Left ventricle myocardium inferior (tissue), 1 donor: ENCODE measurements around the gene ZNF782. TPM values are rescaled to one million over a fixed set of nuclear protein-coding genes. Genes with fewer than 3 reads are reported as not detected.

Source experiments
- DNase-seq: peaks from one replicate; pipeline ENCODE4 v3.0.0-alpha.2; 2020
- H3K27ac ChIP-seq: fragments of 200-600 bp; replicated peaks from 2 replicates; pipeline ENCODE4 v1.8.0; 2021
- H3K27me3 ChIP-seq: fragments of 200-600 bp; 2 replicates; pipeline ENCODE4 v1.8.0; 2021; ENCODE audit warnings: low read depth
- H3K36me3 ChIP-seq: fragments of 200-600 bp; 2 replicates; pipeline ENCODE4 v1.8.0; 2021
- H3K4me1 ChIP-seq: fragments of 200-600 bp; 2 replicates; pipeline ENCODE4 v1.8.0; 2021
- H3K4me3 ChIP-seq: fragments of 200-600 bp; 2 replicates; pipeline ENCODE4 v1.8.0; 2021; ENCODE audit warnings: mild to moderate bottlenecking, moderate library complexity
- H3K9me3 ChIP-seq: fragments of 200-600 bp; replicated peaks from 2 replicates; pipeline ENCODE4 v1.8.0; 2021
- CTCF ChIP-seq: fragments of 200-600 bp; IDR thresholded peaks from 2 replicates; pipeline ENCODE4 v1.8.0; 2021; ENCODE audit warnings: antibody characterized with exemption, mild to moderate bottlenecking, borderline replicate concordance
- intact Hi-C: fragments of 100-400 bp; cut with micrococcal nuclease; formaldehyde crosslinking; loops from one replicate; pipeline ENCODE4 v1.11.0; 2022
- total RNA-seq: library from RNA; stranded (reverse); fragmentation: NEBNext Ultra II Directional; extraction: Animal tissue kit (Norgen Biotek cat#: 25700); gene quantifications from one replicate; pipeline ENCODE4 v1.2.1, GENCODE V29; 2021
- donor health status: DM: no; HTN: yes; CAD: no; lungs with severe emphysema.

Gene ZNF782
- total RNA-seq, 1 donor from 2014 or later = 3.7 TPM

GRCh38 chr9:96781552-96781951, 72.8 kb downstream of the ZNF782 start:
- TF ChIP-seq CTCF = no peak
- H3K27me3 ChIP-seq = no peaks in the 10 kb centered on the region
- no peak overlapping the region for H3K4me3 ChIP-seq
- DNase-seq = no peak
- H3K4me1 ChIP-seq = peaks cover 33% of the 10 kb centered on the region
- peaks cover 7% of the 10 kb centered on the region for H3K36me3 ChIP-seq
- no peak overlapping the region for H3K27ac ChIP-seq
- H3K9me3 ChIP-seq = peaks cover 31% of the 10 kb centered on the region
- intact Hi-C loops = no loop called here

GRCh38 chr9:96779089-96779488, 75.2 kb downstream of the ZNF782 start:
- H3K9me3 ChIP-seq = peaks cover 8% of the 10 kb centered on the region
- peak overlapping the region; percentile 84 for H3K4me3 ChIP-seq
- no peak for TF ChIP-seq CTCF
- no peak overlapping the region for H3K27ac ChIP-seq
- peaks cover 22% of the 10 kb centered on the region for H3K36me3 ChIP-seq
- no peaks in the 10 kb centered on the region for H3K27me3 ChIP-seq
- H3K4me1 ChIP-seq = peaks cover 35% of the 10 kb centered on the region
- intact Hi-C loops = no loop called here
- no peak for DNase-seq

- Histone ChIP-seq H3K4me3 (peak overlapping the region; percentile 84), H3K36me3 (peaks cover 39% of the 10 kb centered on the region), H3K27ac (peak overlapping the region; percentile 88), H3K4me1 (peaks cover 35% of the 10 kb centered on the region), H3K9me3 (no peaks in the 10 kb centered on the region), H3K27me3 (no peaks in the 10 kb centered on the region)
- intact Hi-C loops = no loop called here
- DNase-seq = no peak
- no peak for TF ChIP-seq CTCF
These were observed 76.9 kb downstream of the ZNF782 start for GRCh38 chr9:96777426-96777864.

GRCh38 chr9:96771124-96771523, 83.2 kb downstream of the ZNF782 start:
- Histone ChIP-seq H3K36me3 (peaks cover 100% of the 10 kb centered on the region), H3K9me3 (peaks cover 62% of the 10 kb centered on the region), H3K27me3 (no peaks in the 10 kb centered on the region), H3K4me3 (no peak overlapping the region), H3K4me1 (no peaks in the 10 kb centered on the region), H3K27ac (no peak overlapping the region)
- TF ChIP-seq CTCF = no peak
- intact Hi-C loops = no loop called here
- DNase-seq = no peak

DNA sequence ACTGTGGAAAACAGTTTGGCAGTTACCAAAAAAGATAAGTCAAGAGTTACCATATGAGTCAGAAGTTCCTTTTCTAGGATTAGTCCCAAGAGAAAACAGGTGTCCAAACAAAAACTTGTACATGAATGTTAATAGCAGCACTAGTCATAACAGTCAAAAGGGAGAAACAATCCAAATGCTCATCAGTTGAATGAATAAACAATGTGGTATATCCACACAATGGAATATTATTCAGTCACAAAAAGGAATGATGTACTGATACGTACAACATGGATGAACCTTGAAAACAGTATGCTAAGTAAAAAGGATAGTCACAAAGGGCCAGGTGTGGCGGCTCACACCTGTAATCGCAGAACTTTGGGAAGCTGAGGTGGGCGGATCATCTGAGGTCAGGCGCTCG, 84.3 kb downstream of the ZNF782 start:
- Histone ChIP-seq H3K36me3 (peaks cover 100% of the 10 kb centered on the region), H3K9me3 (peaks cover 73% of the 10 kb centered on the region), H3K4me1 (no peaks in the 10 kb centered on the region), H3K4me3 (no peak overlapping the region), H3K27me3 (no peaks in the 10 kb centered on the region), H3K27ac (no peak overlapping the region)
- no peak for DNase-seq
- intact Hi-C loops = loop anchor here (10.0 kb wide), 1 partner anchor 45 kb away; no protein-coding TSS in a partner anchor
- no peak for TF ChIP-seq CTCF

Other genes starting within 250 kb of the ZNF782 start
- gene CDC14B, start 234.7 kb downstream of the ZNF782 start, total RNA-seq = 26.4 TPM
- gene PRXL2C, start 199.2 kb downstream of the ZNF782 start, total RNA-seq = 26.8 TPM
- 7.6 TPM for gene ZNF510, start 76.4 kb downstream of the ZNF782 start, total RNA-seq
- not detected for gene NUTM2G, start 74.3 kb upstream of the ZNF782 start, total RNA-seq
- 0.14 TPM for gene CTSV, start 184.6 kb upstream of the ZNF782 start, total RNA-seq